HG03108 (cell line): ENCODE results near the gene S1PR5.
"Not testable (repeated sequence)": the region's sequence is repeated elsewhere in the genome, so short reads cannot be mapped to it uniquely, and the experiment has no call there.

Experiments used
- ATAC-seq: cut with Tn5 transposase; IDR thresholded peaks from one replicate; pipeline ENCODE4 v1.9.1; 2021; ENCODE audit warnings: moderate library complexity; ENCODE audit not compliant: unreplicated experiment

The S1PR5 gene, protein sequence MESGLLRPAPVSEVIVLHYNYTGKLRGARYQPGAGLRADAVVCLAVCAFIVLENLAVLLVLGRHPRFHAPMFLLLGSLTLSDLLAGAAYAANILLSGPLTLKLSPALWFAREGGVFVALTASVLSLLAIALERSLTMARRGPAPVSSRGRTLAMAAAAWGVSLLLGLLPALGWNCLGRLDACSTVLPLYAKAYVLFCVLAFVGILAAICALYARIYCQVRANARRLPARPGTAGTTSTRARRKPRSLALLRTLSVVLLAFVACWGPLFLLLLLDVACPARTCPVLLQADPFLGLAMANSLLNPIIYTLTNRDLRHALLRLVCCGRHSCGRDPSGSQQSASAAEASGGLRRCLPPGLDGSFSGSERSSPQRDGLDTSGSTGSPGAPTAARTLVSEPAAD

DNA sequence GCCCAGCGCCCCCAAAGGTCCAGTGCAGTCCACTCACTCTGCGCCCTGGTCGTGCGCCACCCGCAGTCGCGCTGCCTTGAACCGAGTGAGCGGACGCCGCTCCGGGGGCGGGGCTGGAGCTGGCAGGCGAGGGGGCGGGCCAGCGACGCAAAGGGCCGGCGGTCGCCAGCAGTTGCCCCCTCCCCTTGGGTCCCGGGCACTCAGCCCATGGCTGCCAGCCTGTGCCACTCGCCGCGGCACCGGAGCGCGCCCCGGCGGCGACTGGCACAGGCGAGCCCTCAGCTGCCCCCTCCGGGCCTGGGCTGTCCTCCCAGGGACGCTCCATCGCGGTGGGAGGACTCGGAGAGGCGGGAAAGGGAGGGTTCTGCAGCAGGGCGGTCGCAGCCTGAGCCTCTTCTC, at the start of gene S1PR5:
Gene S1PR5 (minus strand): TSS at position 87 of the 399 bp plus-strand sequence. CDS start 2,436 bp downstream, outside the sequence.
- no peak for ATAC-seq

DNA sequence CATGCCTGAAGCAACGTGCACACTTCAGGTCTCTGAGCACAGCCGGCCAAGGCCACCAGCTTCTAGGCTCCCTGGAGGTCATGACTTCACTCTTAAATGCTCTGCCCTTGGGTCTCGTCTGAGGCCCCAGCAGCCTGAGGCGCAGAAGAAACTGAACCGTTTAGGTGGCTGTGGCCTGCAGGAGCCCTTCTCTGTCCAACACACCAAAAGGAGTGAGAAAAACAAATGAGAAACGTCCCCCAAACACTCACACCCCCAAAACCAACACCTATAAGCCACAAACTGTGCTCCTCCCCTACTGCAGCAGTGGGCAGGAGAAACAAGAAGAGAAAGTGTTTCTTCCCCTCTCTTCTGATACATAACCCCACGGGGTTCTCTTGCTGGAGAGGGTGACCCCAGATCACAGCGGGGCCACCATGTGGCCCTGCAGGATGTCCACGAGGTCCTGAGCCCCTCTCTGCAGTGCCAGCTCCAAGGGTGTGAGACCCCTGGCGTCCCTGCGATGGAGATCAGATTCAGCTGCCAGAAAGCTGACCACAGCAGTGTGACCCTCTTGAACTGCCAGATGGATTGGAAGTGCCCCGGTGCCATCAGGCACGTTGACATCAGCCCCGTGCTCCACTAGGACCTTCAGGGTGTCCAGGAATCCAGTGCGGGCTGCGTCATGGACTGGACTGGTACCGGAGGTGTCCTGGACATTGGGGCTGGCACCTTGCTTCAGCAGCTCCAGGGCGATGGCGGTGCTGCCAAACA, 49.6 kb upstream of the S1PR5 start:
- ATAC-seq, result no peak

GRCh38 chr19:10566408-10566657, 49.1 kb upstream of the S1PR5 start:
- no peak for ATAC-seq

- peak; percentile 38 for ATAC-seq
These were observed 48.5 kb upstream of the S1PR5 start, which contains the start of gene KRI1 for GRCh38 chr19:10565567-10566407. Gene KRI1, minus strand, starts transcription at chr19:10566010. Its CDS starts 11 bp downstream, at chr19:10565999.

GRCh38 chr19:10565028-10565566, 47.9 kb upstream of the S1PR5 start:
- ATAC-seq, result no peak

GRCh38 chr19:10562609-10563008, 45.4 kb upstream of the S1PR5 start:
- no peak for ATAC-seq

- no peak for ATAC-seq
These were observed 42.9 kb upstream of the S1PR5 start for GRCh38 chr19:10560154-10560553.

DNA sequence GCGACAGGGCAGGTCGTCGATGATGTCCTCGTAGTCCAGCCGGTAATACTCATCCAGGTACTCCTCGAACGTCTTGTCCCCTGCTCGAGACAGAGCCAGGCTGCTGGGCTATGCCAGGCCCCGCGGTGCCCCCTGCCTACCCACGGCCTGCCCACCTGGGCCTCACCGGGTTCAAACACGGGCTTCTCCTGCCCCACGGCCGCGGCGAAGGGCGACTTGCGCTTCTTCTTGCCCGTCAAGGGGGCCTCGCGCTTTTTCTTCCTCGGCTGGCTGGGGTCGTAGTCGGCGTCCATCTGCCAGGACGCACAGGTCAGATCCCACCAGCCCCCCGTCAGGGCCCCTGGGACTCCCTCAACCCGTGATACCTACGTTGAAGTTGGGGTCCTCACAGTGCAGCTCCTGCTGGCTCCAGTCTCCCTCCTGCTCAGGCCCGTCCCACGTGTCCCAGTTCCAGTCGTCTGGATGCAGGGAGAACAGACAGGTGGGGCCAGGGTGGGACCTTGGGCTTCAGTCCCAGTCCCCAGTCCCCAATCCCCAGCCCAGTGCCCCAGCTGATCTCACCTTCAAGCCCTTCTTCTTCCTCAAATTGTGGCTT, 40.5 kb upstream of the S1PR5 start:
- no peak for ATAC-seq

DNA sequence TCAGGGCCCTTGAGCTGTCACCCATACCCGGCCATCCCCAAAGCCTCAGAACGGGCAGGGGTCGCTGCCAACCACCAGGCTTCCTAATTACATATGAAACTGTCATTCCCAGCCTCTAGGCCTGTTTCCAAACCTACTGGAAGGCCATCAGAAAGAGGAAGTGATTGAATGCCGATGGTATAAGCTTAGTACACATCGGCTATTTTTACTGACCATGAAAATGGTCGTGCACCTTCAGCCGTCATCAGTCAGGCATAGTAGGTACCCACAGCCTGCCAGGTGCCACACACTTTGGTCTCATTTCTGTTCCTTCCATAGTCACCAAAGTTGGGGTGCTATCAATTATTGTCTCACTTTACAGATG, 38.3 kb upstream of the S1PR5 start:
- ATAC-seq, result no peak

- no peak for ATAC-seq
These were observed 37.7 kb upstream of the S1PR5 start for GRCh38 chr19:10554760-10555609.

DNA sequence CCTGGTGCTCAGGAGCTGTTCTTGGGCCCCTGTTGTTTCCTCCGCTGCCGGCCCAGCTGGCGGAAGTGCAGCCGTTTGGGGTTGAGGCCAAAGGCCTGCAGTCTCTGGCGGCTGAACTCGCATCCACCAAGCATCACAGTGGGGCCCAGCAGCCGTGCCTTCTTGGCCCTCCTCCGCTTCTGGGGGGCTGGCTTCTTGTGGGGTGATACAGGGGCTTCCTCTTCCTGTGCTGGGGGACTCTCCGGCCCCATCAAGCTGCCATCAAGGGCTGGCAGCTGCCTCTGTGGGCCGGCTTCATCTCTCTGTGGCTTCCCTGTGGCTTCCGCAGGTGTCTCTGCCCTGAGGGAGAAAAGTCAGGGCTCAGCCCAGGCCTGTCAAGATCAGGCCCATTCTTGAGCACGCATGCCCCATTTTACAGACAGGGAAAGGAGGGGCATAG, 36.7 kb upstream of the S1PR5 start:
- peak; percentile 61 for ATAC-seq

DNA sequence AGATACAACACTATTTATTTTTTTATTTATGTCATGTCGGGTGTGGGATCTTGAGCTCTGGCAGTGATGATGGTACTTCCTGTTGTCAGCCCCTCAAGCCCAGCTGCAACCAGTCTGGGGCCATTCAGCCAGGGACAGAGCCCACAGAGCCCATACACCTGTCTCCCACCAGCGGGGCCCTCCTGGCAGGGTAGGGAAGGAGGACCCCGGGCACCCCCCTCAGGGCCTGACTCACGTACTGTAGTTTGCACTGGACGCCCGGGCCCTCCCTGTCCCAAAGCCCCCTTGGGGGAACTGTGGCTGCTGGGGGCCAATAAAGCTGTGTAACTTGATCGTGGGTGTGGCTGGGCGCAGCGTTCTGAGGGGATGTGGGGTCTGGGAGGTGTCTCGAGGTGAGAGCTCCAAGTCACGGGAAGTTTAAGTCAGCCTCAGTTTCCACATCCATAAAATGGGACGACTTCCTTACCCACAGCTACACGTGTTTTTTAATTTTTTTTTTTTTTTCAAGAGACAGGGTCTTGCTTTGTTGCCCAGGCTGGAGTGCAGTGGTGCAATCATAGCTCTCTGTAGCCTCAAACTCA, 35.9 kb upstream of the S1PR5 start:
- no peak for ATAC-seq

DNA sequence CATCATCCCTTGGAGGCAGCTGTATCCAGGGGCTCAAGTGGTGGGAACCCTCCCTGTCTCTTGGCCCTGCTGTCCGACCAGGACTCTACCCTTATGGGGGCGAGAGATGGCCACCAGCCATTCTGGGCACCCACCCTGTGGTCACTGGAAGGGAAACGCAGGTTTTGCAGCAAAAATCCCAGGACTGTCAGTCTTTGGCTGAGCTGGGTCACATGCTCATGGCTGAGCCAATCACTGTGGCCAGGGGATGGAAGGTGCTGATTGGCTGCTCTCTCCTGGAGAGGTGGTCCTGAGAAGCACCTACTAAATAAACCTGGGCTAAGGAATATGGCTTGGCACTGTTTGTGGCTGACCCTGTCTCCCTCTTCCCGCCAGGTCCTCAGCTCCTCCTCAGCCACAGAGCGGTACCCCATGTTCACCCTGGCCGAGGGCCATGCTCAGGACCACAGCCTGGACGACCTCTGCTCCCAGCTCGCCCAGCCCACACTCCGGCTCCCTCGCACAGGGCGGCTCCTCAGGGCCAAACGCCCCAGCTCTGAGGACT, 35.3 kb upstream of the S1PR5 start:
- ATAC-seq, result no peak

DNA sequence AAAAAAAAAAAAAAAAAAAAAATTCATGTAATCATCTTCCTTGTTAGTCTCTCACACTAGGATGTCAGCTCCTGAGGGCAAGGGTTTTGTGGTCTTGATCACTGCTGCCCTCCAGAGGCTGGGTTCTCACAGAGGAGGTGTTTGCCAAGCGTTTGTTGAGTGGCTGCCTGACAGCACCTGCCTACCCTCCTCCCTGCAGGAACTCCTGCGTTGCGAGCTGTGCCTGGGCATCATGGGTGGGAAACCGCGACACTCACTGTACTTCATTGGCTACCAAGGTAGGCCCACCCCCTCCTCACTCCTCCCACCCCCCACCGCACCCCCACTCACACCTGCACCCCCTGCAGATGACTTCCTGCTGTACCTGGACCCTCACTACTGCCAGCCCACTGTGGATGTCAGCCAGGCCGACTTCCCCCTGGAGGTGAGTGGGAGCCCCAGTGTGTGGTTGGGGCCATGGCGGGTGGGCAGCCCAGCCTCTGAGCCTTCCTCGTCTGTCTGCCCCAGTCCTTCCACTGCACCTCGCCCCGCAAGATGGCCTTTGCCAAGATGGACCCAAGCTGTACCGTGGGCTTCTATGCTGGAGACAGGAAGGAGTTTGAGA, 34.6 kb upstream of the S1PR5 start:
- ATAC-seq, result no peak

- not testable (repeated sequence) for ATAC-seq
These were observed 33.8 kb upstream of the S1PR5 start for GRCh38 chr19:10551006-10551405.

DNA sequence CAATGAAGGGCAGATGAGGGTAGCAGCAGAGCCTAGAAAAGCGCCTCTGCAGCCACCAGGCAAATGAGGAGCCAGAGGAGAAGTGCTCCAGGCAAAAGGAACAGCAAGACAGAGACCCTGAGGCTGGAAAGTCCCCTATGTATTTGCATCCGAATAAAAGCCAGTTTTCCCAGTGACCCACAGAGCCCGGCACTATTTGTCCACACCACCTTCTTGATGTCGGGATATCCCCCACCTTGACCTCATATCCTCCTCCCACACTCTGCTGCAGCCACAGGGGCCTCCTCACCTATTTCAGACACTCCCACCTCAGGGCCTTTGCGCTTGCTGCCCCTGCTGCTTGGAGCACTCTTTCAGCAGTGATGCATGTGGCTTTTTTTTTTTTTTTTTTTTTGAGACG, 33.1 kb upstream of the S1PR5 start:
- no peak for ATAC-seq

DNA sequence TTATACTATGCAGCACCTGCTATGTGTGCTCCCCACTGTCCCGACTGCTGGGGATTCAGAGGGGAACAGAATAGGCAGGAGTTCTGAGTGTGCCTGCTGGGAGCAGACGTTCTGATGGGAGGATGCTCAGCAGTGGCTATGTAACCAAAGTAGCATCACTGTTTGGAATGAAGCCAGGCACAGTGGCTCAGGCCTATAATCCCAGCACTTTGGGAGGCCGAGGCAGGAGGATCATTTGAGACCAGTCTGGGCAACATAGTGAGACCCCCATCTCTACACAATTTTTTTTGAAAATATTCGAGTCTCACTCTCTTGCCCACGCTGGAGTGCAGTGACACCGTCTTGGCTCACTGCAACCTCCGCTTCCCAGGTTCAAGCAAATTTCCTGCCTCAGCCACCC, 32.5 kb upstream of the S1PR5 start:
- ATAC-seq, result no peak

DNA sequence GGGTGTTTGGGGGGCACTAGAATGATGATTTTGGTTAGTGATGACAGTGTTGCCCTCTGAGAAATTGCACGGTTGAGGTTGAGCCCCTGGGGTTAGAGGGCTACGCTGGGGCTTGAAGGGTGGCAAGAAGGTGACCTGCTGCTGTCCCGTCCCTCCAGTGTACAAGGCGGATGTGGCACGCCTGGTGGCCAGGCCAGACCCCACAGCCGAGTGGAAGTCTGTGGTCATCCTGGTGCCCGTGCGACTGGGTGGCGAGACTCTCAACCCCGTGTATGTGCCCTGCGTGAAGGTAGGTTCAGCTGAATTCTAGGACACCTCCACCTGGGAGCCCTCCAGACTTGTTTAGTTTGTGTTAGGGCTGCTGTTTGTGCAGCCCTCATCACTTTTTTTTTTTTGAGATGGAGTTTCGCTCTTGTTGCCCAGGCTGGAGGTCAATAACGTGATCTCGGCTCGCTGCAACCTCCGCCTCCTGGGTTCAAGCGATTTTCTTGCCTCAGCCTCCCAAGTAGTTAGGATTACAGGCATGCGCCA, 31.6 kb upstream of the S1PR5 start:
- ATAC-seq, result no peak

- ATAC-seq, result no peak
These were observed 29.6 kb upstream of the S1PR5 start for GRCh38 chr19:10546817-10547216.
